ENCODE data around the gene RASGEF1C.

Gene RASGEF1C

DNA sequence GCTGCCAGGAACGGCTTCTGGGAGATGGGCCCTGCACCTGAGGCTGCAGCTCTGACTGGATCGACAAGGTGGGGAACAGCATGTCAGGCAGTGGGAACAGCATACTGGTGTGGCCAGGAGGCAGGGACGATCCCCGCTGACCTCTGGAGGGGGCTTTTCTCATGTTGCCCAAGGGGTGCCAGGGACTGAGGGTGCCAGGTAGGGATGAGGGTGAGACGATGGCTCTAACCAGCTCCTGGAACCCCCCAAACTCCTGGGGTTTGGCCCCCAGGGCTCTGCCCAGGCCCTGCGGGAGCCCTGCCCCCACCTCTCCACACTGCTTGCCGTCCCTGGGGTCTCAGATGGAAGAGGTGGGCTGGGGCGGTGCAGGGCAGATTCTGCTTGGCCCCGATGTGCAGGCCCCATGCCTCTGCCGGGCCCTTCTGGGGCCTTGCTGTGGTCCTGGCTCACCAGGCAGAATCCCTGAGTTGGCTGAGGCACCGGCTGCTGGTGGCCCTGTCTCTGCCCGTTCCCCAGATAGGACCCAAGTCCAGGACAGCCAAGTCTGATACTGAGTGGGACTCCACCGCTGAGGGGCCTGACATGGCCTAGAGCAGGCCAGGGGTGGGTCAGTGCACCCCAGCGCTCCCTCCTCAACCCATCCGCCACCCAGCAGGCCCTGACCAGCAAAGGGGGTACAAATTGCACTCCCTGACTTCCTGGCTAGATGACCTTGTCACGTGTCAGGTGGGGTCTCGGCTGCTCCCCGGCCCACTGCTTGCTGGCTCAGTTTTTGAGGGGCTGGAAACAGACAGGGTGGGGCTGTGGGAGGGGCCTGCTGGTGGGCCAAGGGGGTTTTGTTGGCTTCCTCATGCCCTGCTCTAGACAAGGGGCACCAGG is 109.0 kb downstream of the RASGEF1C start:
- no peaks in the 10 kb centered on the region for H3K4me1 ChIP-seq (ENCODE audit: insufficient read depth, low read length, poor library complexity, severe bottlenecking)
- H4K20me1 ChIP-seq (ENCODE audit: insufficient read depth, low read length, poor library complexity, severe bottlenecking): no peaks in the 10 kb centered on the region
- H2AFZ ChIP-seq (ENCODE audit: low read length): no peak overlapping the region
- no peak overlapping the region for H3K4me3 ChIP-seq (ENCODE audit: low read length, poor library complexity, severe bottlenecking)
- no peaks in the 10 kb centered on the region for H3K27me3 ChIP-seq (ENCODE audit: insufficient read depth, low read length, poor library complexity, severe bottlenecking)
- TF ChIP-seq EZH2phosphoT487 (IDR thresholded peaks at IDR 0.05; ENCODE audit: borderline replicate concordance): no peak
- TF ChIP-seq, protein P1, sequence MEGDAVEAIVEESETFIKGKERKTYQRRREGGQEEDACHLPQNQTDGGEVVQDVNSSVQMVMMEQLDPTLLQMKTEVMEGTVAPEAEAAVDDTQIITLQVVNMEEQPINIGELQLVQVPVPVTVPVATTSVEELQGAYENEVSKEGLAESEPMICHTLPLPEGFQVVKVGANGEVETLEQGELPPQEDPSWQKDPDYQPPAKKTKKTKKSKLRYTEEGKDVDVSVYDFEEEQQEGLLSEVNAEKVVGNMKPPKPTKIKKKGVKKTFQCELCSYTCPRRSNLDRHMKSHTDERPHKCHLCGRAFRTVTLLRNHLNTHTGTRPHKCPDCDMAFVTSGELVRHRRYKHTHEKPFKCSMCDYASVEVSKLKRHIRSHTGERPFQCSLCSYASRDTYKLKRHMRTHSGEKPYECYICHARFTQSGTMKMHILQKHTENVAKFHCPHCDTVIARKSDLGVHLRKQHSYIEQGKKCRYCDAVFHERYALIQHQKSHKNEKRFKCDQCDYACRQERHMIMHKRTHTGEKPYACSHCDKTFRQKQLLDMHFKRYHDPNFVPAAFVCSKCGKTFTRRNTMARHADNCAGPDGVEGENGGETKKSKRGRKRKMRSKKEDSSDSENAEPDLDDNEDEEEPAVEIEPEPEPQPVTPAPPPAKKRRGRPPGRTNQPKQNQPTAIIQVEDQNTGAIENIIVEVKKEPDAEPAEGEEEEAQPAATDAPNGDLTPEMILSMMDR (conservative IDR thresholded peaks at IDR 0.05; ENCODE audit: low read length): no peak
- no peaks in the 10 kb centered on the region for H3K79me2 ChIP-seq (ENCODE audit: insufficient read depth, low read length)
- H3K9me3 ChIP-seq (ENCODE audit: insufficient read depth, low read depth, low read length): no peaks in the 10 kb centered on the region
- H3F3A ChIP-seq (ENCODE audit: low read depth): no peaks in the 10 kb centered on the region
- H3K9me2 ChIP-seq (replicated peaks; ENCODE audit: low read depth, low read length): no peaks in the 10 kb centered on the region
- H3K9ac ChIP-seq (ENCODE audit: low read depth, low read length, poor library complexity, severe bottlenecking): no peak overlapping the region
- H3K4me2 ChIP-seq (ENCODE audit: low read depth, low read length, poor library complexity, severe bottlenecking): no peak overlapping the region
- no peaks in the 10 kb centered on the region for H3K36me3 ChIP-seq (ENCODE audit: insufficient read depth, low read length)

DNA sequence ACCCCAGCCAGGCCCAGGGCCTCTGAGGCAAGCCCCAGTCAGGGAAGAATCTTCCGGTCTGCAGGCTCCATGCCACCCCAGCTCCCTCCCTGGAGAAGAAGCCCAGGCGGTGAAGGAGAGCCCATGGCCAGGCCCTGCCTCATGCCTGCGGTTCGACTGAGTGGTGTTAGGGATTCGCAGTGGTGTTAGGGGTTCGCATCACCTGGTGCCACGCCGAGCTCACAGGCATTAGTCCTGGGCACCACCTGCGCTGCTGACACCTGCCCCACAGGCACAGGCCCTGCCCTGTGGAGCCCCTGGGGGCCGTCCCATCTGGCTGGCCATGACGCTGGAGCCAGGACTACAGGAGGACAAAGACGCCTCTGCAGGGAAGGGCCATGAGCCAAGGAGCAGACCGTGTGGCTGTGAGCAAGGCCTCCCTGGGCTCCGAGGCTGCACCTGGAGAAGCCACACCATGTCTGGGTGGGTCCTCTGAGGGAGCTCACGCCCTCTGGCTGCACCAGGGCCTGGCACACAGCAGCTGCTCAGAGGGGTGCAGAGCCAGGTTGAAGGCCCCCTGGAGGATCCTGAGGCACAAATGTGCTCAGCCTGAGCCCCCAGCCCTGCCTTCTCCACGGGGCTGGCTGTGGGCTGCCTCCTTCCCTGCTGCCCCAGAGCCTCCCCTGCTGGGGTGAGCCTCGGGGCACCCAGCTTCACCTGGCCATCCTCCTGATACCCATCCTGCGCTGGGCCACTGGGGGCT is 109.8 kb downstream of the RASGEF1C start:
- H3K79me2 ChIP-seq (ENCODE audit: insufficient read depth, low read length): no peaks in the 10 kb centered on the region
- no peaks in the 10 kb centered on the region for H3K27me3 ChIP-seq (ENCODE audit: insufficient read depth, low read length, poor library complexity, severe bottlenecking)
- no peaks in the 10 kb centered on the region for H3F3A ChIP-seq (ENCODE audit: low read depth)
- H3K9ac ChIP-seq (ENCODE audit: low read depth, low read length, poor library complexity, severe bottlenecking): no peak overlapping the region
- no peaks in the 10 kb centered on the region for H3K9me2 ChIP-seq (replicated peaks; ENCODE audit: low read depth, low read length)
- no peaks in the 10 kb centered on the region for H3K36me3 ChIP-seq (ENCODE audit: insufficient read depth, low read length)
- no peak overlapping the region for H3K4me2 ChIP-seq (ENCODE audit: low read depth, low read length, poor library complexity, severe bottlenecking)
- no peak overlapping the region for H3K4me3 ChIP-seq (ENCODE audit: low read length, poor library complexity, severe bottlenecking)
- H2AFZ ChIP-seq (ENCODE audit: low read length): no peak overlapping the region
- H3K4me1 ChIP-seq (ENCODE audit: insufficient read depth, low read length, poor library complexity, severe bottlenecking): no peaks in the 10 kb centered on the region
- TF ChIP-seq, protein P1 (conservative IDR thresholded peaks at IDR 0.05; ENCODE audit: low read length): no peak
- no peak for TF ChIP-seq EZH2phosphoT487 (IDR thresholded peaks at IDR 0.05; ENCODE audit: borderline replicate concordance)
- H3K9me3 ChIP-seq (ENCODE audit: insufficient read depth, low read depth, low read length): no peaks in the 10 kb centered on the region
- no peaks in the 10 kb centered on the region for H4K20me1 ChIP-seq (ENCODE audit: insufficient read depth, low read length, poor library complexity, severe bottlenecking)

DNA sequence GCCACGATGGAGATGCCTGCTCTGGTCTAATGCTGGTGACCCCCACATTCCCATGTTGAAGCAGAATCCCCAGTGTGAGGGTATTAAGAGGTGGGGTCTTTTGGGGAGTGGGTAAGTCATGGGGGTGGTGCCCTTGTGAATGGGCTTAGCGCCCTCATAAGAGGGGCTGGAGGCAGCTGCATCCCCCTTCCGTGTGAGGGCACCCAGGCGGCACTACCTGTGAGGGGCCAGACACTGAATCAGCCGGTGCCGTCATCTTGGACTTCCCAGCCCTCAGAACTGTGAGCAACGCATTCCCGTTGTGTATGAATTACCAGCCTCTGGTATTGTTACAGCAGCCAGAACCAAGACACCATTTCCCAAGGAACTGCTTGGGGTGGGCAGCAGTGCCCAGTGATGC is 110.5 kb downstream of the RASGEF1C start:
- no peaks in the 10 kb centered on the region for H3K36me3 ChIP-seq (ENCODE audit: insufficient read depth, low read length)
- no peaks in the 10 kb centered on the region for H3K4me1 ChIP-seq (ENCODE audit: insufficient read depth, low read length, poor library complexity, severe bottlenecking)
- TF ChIP-seq, protein P1 (conservative IDR thresholded peaks at IDR 0.05; ENCODE audit: low read length): no peak
- TF ChIP-seq EZH2phosphoT487 (IDR thresholded peaks at IDR 0.05; ENCODE audit: borderline replicate concordance): no peak
- H3K79me2 ChIP-seq (ENCODE audit: insufficient read depth, low read length): no peaks in the 10 kb centered on the region
- no peaks in the 10 kb centered on the region for H3F3A ChIP-seq (ENCODE audit: low read depth)
- H3K27me3 ChIP-seq (ENCODE audit: insufficient read depth, low read length, poor library complexity, severe bottlenecking): no peaks in the 10 kb centered on the region
- no peak overlapping the region for H3K4me2 ChIP-seq (ENCODE audit: low read depth, low read length, poor library complexity, severe bottlenecking)
- H3K4me3 ChIP-seq (ENCODE audit: low read length, poor library complexity, severe bottlenecking): no peak overlapping the region
- H3K9me3 ChIP-seq (ENCODE audit: insufficient read depth, low read depth, low read length): no peaks in the 10 kb centered on the region
- H3K9me2 ChIP-seq (replicated peaks; ENCODE audit: low read depth, low read length): no peaks in the 10 kb centered on the region
- H3K9ac ChIP-seq (ENCODE audit: low read depth, low read length, poor library complexity, severe bottlenecking): no peak overlapping the region
- no peak overlapping the region for H2AFZ ChIP-seq (ENCODE audit: low read length)
- no peaks in the 10 kb centered on the region for H4K20me1 ChIP-seq (ENCODE audit: insufficient read depth, low read length, poor library complexity, severe bottlenecking)
